ENCODE data around the gene AQR.

Gene AQR

DNA sequence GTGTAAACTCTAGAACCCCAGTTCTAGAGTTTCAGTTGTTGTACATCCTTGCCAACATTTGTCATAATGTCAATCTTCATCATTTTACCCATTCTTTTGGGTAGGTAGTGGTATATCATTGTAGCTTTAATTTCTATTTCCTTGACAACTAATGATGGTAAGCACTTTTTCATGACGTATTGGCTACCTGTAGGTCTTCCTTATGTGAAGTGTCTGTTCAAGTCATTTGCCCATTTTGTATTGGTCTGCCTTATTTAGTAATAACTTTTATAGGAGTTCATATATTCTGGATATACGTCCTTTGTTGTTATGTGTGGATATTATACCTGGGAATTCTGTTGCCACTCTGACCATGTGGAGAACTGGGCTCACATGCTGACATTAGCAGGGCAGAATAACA is 100.4 kb downstream of the AQR start:
- Histone ChIP-seq H3K4me3 (replicated peaks; ENCODE audit: insufficient read depth, low read length) (no peak overlapping the region), H3K27me3 (ENCODE audit: insufficient read depth, poor library complexity, severe bottlenecking) (no peaks in the 10 kb centered on the region), H3K27ac (replicated peaks) (no peak overlapping the region)
- TF ChIP-seq SPI1 (IDR thresholded peaks at IDR 0.05; ENCODE audit: borderline replicate concordance, low read depth) (no peak), POLR2AphosphoS5 (IDR thresholded peaks at IDR 0.05; ENCODE audit: low read depth) (no peak)
- TF ChIP-seq, protein P1, sequence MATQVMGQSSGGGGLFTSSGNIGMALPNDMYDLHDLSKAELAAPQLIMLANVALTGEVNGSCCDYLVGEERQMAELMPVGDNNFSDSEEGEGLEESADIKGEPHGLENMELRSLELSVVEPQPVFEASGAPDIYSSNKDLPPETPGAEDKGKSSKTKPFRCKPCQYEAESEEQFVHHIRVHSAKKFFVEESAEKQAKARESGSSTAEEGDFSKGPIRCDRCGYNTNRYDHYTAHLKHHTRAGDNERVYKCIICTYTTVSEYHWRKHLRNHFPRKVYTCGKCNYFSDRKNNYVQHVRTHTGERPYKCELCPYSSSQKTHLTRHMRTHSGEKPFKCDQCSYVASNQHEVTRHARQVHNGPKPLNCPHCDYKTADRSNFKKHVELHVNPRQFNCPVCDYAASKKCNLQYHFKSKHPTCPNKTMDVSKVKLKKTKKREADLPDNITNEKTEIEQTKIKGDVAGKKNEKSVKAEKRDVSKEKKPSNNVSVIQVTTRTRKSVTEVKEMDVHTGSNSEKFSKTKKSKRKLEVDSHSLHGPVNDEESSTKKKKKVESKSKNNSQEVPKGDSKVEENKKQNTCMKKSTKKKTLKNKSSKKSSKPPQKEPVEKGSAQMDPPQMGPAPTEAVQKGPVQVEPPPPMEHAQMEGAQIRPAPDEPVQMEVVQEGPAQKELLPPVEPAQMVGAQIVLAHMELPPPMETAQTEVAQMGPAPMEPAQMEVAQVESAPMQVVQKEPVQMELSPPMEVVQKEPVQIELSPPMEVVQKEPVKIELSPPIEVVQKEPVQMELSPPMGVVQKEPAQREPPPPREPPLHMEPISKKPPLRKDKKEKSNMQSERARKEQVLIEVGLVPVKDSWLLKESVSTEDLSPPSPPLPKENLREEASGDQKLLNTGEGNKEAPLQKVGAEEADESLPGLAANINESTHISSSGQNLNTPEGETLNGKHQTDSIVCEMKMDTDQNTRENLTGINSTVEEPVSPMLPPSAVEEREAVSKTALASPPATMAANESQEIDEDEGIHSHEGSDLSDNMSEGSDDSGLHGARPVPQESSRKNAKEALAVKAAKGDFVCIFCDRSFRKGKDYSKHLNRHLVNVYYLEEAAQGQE (IDR thresholded peaks at IDR 0.05; ENCODE audit: insufficient replicate concordance, low read depth): no peak
- TF ChIP-seq, protein P2, sequence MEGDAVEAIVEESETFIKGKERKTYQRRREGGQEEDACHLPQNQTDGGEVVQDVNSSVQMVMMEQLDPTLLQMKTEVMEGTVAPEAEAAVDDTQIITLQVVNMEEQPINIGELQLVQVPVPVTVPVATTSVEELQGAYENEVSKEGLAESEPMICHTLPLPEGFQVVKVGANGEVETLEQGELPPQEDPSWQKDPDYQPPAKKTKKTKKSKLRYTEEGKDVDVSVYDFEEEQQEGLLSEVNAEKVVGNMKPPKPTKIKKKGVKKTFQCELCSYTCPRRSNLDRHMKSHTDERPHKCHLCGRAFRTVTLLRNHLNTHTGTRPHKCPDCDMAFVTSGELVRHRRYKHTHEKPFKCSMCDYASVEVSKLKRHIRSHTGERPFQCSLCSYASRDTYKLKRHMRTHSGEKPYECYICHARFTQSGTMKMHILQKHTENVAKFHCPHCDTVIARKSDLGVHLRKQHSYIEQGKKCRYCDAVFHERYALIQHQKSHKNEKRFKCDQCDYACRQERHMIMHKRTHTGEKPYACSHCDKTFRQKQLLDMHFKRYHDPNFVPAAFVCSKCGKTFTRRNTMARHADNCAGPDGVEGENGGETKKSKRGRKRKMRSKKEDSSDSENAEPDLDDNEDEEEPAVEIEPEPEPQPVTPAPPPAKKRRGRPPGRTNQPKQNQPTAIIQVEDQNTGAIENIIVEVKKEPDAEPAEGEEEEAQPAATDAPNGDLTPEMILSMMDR (IDR thresholded peaks at IDR 0.05; ENCODE audit: insufficient read depth, low read length): no peak
- DNase-seq (ENCODE audit: low read depth in 1 of 2, low spot score in 1 of 2): no peak

DNA sequence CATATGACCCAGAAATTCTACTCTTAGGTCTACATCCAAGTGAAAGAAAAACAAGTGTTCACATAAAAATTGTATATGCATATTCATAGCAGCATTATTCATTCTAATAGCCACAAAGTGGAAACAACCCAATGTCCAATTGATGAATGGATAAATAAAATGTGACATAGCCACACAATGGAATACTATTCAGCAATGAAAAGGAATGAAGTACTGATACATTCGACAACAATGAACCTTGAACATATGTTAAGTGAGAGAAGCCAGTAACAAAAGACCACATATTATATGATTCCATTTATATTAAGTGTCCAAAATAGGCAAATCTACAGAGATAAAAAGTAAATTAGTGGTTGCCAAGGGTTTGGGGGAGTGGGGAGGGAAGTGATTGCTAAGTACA is 104.0 kb downstream of the AQR start:
- H3K27ac ChIP-seq (replicated peaks): no peak overlapping the region
- no peak for DNase-seq (ENCODE audit: low read depth in 1 of 2, low spot score in 1 of 2)
- H3K4me3 ChIP-seq (replicated peaks; ENCODE audit: insufficient read depth, low read length): no peak overlapping the region
- H3K27me3 ChIP-seq (ENCODE audit: insufficient read depth, poor library complexity, severe bottlenecking): no peaks in the 10 kb centered on the region
- TF ChIP-seq GABPA (IDR thresholded peaks at IDR 0.05; ENCODE audit: low read depth): no peak
- no peak for TF ChIP-seq POLR2AphosphoS5 (IDR thresholded peaks at IDR 0.05; ENCODE audit: low read depth)
- TF ChIP-seq SPI1 (IDR thresholded peaks at IDR 0.05; ENCODE audit: borderline replicate concordance, low read depth): no peak
- TF ChIP-seq, protein P2 (IDR thresholded peaks at IDR 0.05; ENCODE audit: insufficient read depth, low read length): no peak
- TF ChIP-seq, protein P1 (IDR thresholded peaks at IDR 0.05; ENCODE audit: insufficient replicate concordance, low read depth): no peak

DNA sequence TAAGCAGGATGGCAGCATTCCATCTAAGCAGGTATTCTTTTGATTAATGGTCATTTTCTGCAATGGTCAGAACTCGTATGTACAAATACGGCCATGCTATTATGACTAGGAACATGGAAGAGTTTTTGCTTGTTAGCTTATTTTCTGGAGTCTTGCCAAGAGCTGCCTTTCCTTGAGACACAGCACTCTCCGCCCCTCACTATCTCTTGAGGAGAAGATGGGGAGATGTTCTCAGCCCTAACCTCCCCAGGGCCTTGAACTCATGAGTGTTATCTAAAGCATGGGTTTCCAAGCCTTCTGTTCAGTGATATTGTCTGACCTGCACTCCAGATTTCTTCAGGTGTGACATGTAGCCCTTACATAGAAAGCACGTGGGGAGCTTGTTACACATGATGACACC is 108.3 kb downstream of the AQR start:
- Histone ChIP-seq H3K27ac (replicated peaks) (no peak overlapping the region), H3K4me3 (replicated peaks; ENCODE audit: insufficient read depth, low read length) (no peak overlapping the region), H3K27me3 (ENCODE audit: insufficient read depth, poor library complexity, severe bottlenecking) (no peaks in the 10 kb centered on the region)
- no peak for TF ChIP-seq POLR2AphosphoS5 (IDR thresholded peaks at IDR 0.05; ENCODE audit: low read depth)
- TF ChIP-seq, protein P1 (IDR thresholded peaks at IDR 0.05; ENCODE audit: insufficient replicate concordance, low read depth): no peak
- TF ChIP-seq GABPA (IDR thresholded peaks at IDR 0.05; ENCODE audit: low read depth): no peak
- TF ChIP-seq SPI1 (IDR thresholded peaks at IDR 0.05; ENCODE audit: borderline replicate concordance, low read depth): no peak
- TF ChIP-seq, protein P2 (IDR thresholded peaks at IDR 0.05; ENCODE audit: insufficient read depth, low read length): no peak
- DNase-seq (ENCODE audit: low read depth in 1 of 2, low spot score in 1 of 2): no peak

All from HL-60 (cell line).